Ovary (tissue), 3 donors: ENCODE results near the gene KDM1A.

Experiments
- CTCF ChIP-seq, 3 donors: fragments of 450-650 bp in 2 of 3; fragments of 200-600 bp in 1 of 3; IDR thresholded peaks; one replicate each; pipeline versions ENCODE4 v1.5.1 to v1.8.0; 2016 to 2022; ENCODE audit warnings: antibody characterized with exemption in 3 of 3, mild to moderate bottlenecking in 1 of 3
- POLR2A ChIP-seq: fragments of 450-650 bp; IDR thresholded peaks from one replicate; pipeline ENCODE4 v1.6.1; 2017; ENCODE audit warnings: antibody characterized with exemption, mild to moderate bottlenecking, moderate library complexity
- donor health status: DM: no; HTN: no; CAD: no.

GRCh38 chr1:23037081-23037740 is 17.9 kb downstream of the KDM1A start:
- TF ChIP-seq POLR2A, result no peak
- no peak for TF ChIP-seq CTCF (IDR thresholded peaks at IDR 0.05)
